Bronchial epithelial cell (primary cell): ENCODE data around the gene PAX4. TPM values are rescaled to one million over a fixed set of nuclear protein-coding genes. Genes with fewer than 3 reads are reported as not detected.

Experiments
- DNase-seq: peaks from one replicate; pipeline ENCODE4 v3.0.0-alpha.2; 2010; ENCODE audit warnings: low read depth
- FAIRE-seq: peaks from 2 replicates; lab custom pipeline; 2011; peaks lifted over from hg19 to GRCh38; lab: Jason Lieb, UNC
- H3K27me3 ChIP-seq: 2 replicates; pipeline ENCODE4 v1.5.1; 2011; ENCODE audit warnings: low read length; ENCODE audit not compliant: control insufficient read depth, insufficient read depth
- H3K36me3 ChIP-seq: 2 replicates; pipeline ENCODE4 v1.5.1; 2011; ENCODE audit warnings: low read length; ENCODE audit not compliant: control insufficient read depth, insufficient read depth
- H3K4me3 ChIP-seq: 2 replicates; pipeline ENCODE4 v1.5.1; 2011; ENCODE audit warnings: mild to moderate bottlenecking, low read depth, low read length, control low read depth
- total RNA-seq: library from RNA; depleted of rRNA; stranded (reverse); fragments of >200 nt; gene quantifications from 2 replicates; pipeline ENCODE4 v1.2.1, GENCODE V29; 2014
- TF ChIP-seq, protein P1 (sequence below): IDR thresholded peaks from 2 replicates; pipeline ENCODE4 v1.5.1; 2011; ENCODE audit warnings: mild to moderate bottlenecking, moderate library complexity, low read length, control low read depth, inconsistent platforms; ENCODE audit not compliant: insufficient read depth, severe bottlenecking

Gene PAX4
- total RNA-seq, 1 donor from 2014 or later, result not detected

DNA sequence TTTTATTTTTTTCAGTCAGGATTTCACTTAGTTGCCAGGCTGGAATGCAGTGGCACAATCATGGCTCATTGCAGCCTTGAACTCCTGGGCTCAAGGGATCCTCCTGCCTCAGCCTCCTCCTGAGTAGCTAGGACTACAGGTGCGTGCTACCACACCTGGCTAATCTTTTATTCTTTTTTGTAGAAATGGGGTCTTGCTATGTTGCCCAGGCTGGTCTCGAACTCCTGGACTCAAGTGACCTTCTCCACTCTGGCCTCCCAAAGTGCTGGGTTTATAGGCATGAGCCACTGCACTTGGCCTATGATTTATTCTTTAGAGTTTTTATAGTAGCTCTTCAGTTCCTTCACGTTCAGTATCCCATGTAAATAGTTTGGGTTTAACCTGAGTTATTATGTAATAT, 39.6 kb upstream of the PAX4 start:
- Histone ChIP-seq H3K36me3 (peaks cover 5% of the 10 kb centered on the region), H3K4me3 (no peak overlapping the region), H3K27me3 (no peaks in the 10 kb centered on the region)
- FAIRE-seq, result no peak
- DNase-seq, result no peak
- TF ChIP-seq, protein P1, sequence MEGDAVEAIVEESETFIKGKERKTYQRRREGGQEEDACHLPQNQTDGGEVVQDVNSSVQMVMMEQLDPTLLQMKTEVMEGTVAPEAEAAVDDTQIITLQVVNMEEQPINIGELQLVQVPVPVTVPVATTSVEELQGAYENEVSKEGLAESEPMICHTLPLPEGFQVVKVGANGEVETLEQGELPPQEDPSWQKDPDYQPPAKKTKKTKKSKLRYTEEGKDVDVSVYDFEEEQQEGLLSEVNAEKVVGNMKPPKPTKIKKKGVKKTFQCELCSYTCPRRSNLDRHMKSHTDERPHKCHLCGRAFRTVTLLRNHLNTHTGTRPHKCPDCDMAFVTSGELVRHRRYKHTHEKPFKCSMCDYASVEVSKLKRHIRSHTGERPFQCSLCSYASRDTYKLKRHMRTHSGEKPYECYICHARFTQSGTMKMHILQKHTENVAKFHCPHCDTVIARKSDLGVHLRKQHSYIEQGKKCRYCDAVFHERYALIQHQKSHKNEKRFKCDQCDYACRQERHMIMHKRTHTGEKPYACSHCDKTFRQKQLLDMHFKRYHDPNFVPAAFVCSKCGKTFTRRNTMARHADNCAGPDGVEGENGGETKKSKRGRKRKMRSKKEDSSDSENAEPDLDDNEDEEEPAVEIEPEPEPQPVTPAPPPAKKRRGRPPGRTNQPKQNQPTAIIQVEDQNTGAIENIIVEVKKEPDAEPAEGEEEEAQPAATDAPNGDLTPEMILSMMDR, result no peak

DNA sequence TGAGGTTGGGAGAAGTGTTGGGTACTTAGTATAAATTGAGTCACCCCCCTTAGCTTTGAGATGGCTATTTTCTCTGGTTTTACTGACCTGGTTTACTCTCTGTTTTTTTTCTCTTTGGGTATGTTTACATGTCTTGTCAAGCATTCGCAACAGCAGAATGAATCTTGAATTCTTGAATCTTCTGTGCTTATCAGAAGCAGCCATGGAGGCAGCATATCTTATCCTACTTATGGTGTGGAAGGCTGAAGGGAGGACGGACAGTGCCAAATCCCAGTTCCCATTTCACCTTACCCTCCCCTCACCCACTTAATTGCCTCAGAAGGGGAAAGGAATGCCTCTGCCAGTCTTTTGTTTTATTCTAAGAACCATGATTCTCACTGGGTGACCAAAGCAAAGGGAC, 37.8 kb upstream of the PAX4 start:
- DNase-seq (no peak), FAIRE-seq (no peak)
- peaks cover 4% of the 10 kb centered on the region for H3K36me3 ChIP-seq
- no peaks in the 10 kb centered on the region for H3K27me3 ChIP-seq
- TF ChIP-seq, protein P1, result no peak
- no peak overlapping the region for H3K4me3 ChIP-seq

DNA sequence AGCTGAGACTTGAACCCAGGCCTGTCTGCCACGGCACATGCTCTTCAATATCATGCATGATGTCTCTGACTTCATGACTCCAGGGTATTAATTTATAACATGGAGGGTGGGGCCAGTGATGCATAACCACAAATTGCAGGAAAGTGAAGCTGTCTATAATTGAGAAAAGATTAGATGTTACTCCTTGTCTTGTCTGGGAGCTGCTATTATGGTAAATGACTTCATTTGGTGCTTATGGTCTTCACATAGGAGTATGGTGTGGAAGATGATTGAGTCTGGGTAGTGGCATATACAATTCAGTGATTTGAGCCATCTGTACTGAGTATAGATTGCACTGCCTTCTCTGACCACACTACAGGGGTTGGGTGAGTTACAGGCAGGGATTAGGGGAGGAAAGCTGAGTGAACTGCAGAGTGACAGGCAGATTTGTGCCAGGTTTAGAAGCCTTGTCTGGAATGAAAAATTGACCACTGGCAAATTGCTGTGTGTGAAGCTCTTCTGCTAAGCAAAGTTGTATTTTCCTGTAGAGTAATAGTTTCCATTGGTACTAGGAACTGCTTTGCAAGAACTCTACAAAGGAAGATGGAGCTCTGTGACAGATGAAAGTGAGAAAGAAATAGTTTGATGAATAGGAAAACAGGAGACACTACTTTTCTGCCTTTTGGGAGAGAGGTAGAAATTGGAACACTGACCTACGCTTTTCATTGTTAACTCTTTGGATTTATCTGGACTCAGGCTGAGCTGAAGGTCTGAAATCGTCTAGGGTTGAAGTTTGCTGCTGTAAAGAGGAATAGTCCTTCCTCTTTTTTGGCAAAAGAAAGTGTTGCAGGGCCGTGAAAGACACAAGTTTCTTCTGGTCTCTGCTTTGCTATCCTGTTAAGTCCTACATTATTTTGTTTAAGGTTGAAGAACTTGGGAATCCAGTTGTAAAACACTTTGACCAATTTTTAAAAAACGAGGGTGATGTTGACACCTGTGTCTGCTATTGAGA, 36.8 kb upstream of the PAX4 start:
- TF ChIP-seq, protein P1, result no peak
- FAIRE-seq, result no peak
- H3K36me3 ChIP-seq, result peaks cover 1% of the 10 kb centered on the region
- DNase-seq, result peak; percentile 15
- H3K4me3 ChIP-seq, result no peak overlapping the region
- H3K27me3 ChIP-seq, result no peaks in the 10 kb centered on the region

DNA sequence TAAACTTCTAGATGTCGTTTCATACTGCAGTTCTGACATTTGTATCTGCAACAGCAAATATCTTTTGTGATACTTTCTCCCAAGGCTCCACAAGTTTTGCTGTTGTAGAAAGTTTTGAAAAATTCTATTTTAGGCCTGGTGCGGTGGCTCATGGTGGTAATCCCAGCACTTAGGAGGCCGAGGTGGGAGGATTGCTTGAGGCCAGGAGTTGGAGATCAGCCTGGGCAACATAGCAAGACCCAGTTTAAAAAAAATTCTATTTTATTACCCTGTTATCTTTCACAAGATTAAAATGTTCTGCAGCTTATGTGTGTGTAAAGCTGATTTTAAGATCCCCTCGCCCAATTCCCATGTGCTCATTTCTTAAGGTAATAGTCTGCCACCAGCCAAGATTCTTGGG, 35.5 kb upstream of the PAX4 start:
- TF ChIP-seq, protein P1, result no peak
- Histone ChIP-seq H3K36me3 (no peaks in the 10 kb centered on the region), H3K4me3 (peak overlapping the region; percentile 87), H3K27me3 (no peaks in the 10 kb centered on the region)
- FAIRE-seq, result no peak
- no peak for DNase-seq

DNA sequence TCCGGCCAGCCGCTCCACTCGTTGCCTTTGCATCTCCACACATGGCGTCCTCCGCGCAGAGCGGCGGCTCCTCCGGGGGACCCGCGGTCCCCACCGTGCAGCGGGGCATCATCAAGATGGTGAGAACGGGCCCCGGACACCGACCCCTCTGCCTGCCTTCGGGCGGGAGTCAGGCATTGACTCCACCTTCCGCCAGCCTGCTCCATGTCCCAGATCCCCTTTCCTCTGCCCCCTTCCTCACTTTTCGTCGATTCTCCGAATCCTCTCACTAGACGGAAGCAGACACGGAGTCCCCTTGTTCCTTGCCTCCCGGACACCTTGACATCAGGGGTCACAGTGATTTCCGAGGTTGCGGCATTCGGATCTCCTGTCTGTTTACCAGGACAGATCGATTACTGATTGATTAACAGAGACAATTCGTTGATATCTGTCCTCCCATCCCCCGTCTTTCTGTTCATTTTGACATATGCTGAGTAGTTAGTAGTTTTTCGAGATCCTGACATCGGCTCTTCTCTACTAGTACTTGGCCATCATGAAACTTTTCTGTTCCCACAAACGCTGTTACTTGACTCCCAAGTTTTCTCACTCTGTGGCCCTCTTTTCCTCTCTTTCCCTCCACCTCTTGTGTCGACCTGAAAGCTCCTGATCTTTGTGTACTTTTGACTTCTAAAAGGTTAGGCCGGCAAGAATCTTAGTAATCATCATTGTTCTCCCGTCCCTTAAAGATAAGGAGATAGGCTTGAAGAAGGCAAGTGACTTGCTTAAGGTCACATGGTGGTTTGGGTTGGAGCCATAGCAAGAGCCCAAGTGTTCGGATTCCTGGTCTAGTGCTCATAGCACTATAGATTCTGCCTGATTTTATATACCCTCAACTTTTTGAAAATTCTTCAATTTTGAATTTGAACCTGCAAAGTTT, 34.6 kb upstream of the PAX4 start:
- H3K4me3 ChIP-seq, result peak overlapping the region; percentile 87
- FAIRE-seq (no peak), DNase-seq (peak; percentile 31)
- no peaks in the 10 kb centered on the region for H3K27me3 ChIP-seq
- H3K36me3 ChIP-seq, result no peaks in the 10 kb centered on the region
- TF ChIP-seq, protein P1, result no peak
